Astrocyte of the cerebellum (primary cell): ENCODE results near the gene CWF19L1.

Source experiments
- DNase-seq: peaks from one replicate; pipeline ENCODE4 v3.0.0-alpha.2; 2011; ENCODE audit warnings: low read depth
- H3K4me3 ChIP-seq: 2 replicates; pipeline ENCODE4 v1.5.1; 2011; ENCODE audit warnings: mild to moderate bottlenecking, low read depth, low read length, moderate library complexity
- in situ Hi-C: cut with HindIII; loops from 2 replicates; pipeline ENCODE4 v1.10.0; 2017; ENCODE audit warnings: low sequenced_read_pairs
- TF ChIP-seq, protein P1 (sequence below): IDR thresholded peaks from 2 replicates; pipeline ENCODE4 v1.5.1; 2012; ENCODE audit warnings: low read length, low read depth, moderate library complexity, mild to moderate bottlenecking; ENCODE audit errors: missing control alignments

CWF19L1 gene

DNA sequence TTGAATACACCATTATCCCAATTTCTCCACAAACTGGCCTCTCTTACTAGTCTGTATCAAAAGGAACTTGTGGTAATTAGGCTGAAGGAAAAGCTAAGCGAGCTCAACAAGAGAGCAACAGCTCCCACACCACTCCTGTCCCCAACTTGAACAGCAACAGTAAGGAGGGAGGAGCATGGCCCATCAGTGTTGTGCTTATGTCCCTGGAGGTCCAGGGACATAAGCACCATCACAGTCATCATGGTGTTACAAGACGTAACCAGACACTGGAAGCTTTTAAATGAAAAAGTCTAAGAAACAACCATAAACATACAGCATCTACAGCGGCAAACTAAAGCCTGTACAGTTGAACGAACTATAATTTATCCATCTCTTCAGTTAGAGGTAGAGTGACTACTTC lies 82.6 kb downstream of the CWF19L1 start:
- no peak for DNase-seq
- peak overlapping the region; percentile 96 for H3K4me3 ChIP-seq
- TF ChIP-seq, protein P1, sequence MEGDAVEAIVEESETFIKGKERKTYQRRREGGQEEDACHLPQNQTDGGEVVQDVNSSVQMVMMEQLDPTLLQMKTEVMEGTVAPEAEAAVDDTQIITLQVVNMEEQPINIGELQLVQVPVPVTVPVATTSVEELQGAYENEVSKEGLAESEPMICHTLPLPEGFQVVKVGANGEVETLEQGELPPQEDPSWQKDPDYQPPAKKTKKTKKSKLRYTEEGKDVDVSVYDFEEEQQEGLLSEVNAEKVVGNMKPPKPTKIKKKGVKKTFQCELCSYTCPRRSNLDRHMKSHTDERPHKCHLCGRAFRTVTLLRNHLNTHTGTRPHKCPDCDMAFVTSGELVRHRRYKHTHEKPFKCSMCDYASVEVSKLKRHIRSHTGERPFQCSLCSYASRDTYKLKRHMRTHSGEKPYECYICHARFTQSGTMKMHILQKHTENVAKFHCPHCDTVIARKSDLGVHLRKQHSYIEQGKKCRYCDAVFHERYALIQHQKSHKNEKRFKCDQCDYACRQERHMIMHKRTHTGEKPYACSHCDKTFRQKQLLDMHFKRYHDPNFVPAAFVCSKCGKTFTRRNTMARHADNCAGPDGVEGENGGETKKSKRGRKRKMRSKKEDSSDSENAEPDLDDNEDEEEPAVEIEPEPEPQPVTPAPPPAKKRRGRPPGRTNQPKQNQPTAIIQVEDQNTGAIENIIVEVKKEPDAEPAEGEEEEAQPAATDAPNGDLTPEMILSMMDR = no peak
- in situ Hi-C loops = no loop called here

DNA sequence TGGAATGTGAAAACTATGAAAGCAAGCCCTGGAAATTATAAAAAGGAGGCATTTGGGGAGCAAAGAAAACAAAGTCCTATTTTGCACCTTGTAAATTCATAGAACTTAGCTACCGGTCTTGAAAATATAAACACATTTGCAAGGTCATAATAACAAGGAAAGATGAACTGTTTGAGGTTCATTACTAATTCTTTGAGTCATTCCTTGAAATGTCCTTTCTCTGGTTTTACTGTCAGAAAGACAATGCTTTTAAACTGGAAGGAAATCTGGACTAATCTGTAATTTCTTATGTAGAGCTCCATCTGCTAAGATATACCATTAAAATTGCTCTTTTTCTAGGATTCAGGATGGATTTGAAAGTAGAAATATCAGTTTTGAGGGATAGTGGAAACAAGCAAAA lies 83.0 kb downstream of the CWF19L1 start:
- in situ Hi-C loops = no loop called here
- peak overlapping the region; percentile 96 for H3K4me3 ChIP-seq
- no peak for DNase-seq
- TF ChIP-seq, protein P1 = no peak

DNA sequence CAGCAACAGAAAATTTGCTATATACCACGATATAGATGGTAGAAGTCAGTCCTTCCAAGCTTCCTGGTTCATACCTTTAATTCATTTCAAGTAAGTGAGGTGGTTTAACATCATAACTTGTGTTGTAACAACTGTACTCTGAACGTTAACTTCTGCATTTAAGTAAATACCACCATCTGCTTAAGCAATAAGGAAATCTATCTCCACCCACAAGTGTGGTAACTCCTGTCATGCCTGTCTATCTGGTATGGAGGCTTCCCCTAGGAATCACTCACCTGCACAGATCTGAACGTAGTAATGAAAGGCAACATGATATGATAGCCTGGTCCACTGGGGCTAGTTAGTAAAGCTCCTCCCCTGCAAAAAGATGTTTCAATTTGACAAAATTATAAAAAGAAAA lies 84.0 kb downstream of the CWF19L1 start:
- H3K4me3 ChIP-seq = no peak overlapping the region
- in situ Hi-C loops = no loop called here
- TF ChIP-seq, protein P1 = no peak
- no peak for DNase-seq

DNA sequence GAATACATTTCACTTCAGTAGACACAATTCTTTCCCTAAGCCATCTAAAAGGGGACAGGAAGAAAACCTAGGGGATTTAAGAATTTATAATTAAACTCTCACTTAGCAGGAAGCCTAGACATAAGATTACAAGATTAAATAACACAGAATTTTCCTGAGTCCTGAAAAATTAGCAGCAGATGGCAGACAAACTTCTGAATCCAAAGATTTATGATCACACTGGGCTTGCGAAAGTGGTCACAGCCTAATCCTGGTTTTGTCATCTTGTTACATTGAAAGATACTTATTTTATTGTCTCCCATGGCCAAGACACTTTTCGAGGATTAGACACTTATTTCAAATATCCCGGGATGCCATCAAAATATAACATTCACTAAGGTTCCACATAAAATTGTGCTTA lies 84.5 kb downstream of the CWF19L1 start:
- DNase-seq = no peak
- TF ChIP-seq, protein P1 = no peak
- H3K4me3 ChIP-seq = no peak overlapping the region
- in situ Hi-C loops = no loop called here
